Measurements from ENCODE around the gene PXT1.
A peak's percentile ranks its signal among the peaks of the same experiment; 100 is the strongest.

The PXT1 gene

DNA sequence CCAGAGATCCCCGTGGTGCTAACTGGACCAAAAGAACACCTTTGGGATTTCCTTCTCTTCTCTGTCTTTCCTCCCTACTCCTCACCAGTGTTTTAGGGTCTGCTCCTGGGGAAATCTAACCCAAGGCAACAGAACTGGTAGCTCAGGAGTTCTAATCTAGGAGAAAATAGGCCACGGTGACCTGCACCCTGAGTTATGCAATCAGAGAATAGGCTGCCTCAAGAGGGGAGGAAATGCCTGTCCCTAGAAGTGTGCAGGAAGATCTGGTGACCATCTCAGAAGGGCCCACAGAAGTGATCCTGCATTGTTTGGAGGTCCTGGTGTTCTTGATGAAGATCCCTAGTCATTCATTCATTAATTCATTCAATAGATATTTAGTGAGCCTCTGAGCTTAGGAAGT, 58.6 kb downstream of the PXT1 start:
- in situ Hi-C loops (cut with MboI; ENCODE audit: low sequenced_read_pairs, unreplicated experiment): no loop called here
- peak; percentile 16 for DNase-seq (ENCODE audit: low spot score)
- TF ChIP-seq, protein P1, sequence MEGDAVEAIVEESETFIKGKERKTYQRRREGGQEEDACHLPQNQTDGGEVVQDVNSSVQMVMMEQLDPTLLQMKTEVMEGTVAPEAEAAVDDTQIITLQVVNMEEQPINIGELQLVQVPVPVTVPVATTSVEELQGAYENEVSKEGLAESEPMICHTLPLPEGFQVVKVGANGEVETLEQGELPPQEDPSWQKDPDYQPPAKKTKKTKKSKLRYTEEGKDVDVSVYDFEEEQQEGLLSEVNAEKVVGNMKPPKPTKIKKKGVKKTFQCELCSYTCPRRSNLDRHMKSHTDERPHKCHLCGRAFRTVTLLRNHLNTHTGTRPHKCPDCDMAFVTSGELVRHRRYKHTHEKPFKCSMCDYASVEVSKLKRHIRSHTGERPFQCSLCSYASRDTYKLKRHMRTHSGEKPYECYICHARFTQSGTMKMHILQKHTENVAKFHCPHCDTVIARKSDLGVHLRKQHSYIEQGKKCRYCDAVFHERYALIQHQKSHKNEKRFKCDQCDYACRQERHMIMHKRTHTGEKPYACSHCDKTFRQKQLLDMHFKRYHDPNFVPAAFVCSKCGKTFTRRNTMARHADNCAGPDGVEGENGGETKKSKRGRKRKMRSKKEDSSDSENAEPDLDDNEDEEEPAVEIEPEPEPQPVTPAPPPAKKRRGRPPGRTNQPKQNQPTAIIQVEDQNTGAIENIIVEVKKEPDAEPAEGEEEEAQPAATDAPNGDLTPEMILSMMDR (IDR thresholded peaks at IDR 0.05; ENCODE audit: borderline replicate concordance, control extremely low read depth, extremely low read depth, insufficient read depth, missing control alignments): no peak

DNA sequence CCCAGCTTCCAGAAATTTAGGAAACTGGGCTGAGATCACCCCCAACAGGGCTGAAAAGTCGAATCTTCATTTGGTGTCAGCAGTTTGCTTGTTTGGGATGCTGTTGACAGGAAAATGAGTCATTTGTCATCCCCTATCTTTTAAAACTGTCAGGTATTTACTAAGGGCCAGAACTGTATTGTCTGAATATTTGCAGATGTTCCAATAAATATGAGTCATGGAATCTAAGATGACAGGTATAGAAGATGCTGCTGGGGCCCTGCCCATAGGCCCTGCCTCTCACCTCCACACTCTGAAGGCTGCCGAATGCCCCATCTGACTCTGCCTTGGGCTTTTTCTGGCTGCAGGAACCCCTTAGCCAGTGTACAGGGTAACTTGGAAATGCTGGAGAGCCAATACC, 59.0 kb downstream of the PXT1 start:
- no peak for DNase-seq (ENCODE audit: low spot score)
- TF ChIP-seq, protein P1 (IDR thresholded peaks at IDR 0.05; ENCODE audit: borderline replicate concordance, control extremely low read depth, extremely low read depth, insufficient read depth, missing control alignments): no peak
- in situ Hi-C loops (cut with MboI; ENCODE audit: low sequenced_read_pairs, unreplicated experiment): no loop called here

DNA sequence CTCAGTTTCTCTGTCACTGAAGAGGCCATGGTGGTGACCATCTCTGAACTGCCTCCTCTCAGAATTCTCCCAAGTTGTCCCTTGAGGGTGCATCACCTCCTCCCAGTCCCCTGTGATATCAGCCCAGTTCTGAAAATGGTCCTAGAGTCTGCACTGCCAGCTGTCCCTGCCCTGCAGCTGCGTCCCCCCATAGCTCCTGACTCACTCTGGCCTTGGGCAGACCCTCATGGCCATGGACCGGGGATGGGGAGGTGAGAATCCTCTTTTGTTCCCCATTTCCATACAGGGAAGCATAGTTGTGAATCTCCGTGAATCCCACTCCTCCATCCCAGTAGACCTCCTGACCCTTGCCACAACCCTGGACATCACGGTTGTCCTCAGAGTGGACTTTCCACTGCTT, 59.7 kb downstream of the PXT1 start:
- in situ Hi-C loops (cut with MboI; ENCODE audit: low sequenced_read_pairs, unreplicated experiment): no loop called here
- TF ChIP-seq, protein P1 (IDR thresholded peaks at IDR 0.05; ENCODE audit: borderline replicate concordance, control extremely low read depth, extremely low read depth, insufficient read depth, missing control alignments): no peak
- DNase-seq (ENCODE audit: low spot score): no peak

DNA sequence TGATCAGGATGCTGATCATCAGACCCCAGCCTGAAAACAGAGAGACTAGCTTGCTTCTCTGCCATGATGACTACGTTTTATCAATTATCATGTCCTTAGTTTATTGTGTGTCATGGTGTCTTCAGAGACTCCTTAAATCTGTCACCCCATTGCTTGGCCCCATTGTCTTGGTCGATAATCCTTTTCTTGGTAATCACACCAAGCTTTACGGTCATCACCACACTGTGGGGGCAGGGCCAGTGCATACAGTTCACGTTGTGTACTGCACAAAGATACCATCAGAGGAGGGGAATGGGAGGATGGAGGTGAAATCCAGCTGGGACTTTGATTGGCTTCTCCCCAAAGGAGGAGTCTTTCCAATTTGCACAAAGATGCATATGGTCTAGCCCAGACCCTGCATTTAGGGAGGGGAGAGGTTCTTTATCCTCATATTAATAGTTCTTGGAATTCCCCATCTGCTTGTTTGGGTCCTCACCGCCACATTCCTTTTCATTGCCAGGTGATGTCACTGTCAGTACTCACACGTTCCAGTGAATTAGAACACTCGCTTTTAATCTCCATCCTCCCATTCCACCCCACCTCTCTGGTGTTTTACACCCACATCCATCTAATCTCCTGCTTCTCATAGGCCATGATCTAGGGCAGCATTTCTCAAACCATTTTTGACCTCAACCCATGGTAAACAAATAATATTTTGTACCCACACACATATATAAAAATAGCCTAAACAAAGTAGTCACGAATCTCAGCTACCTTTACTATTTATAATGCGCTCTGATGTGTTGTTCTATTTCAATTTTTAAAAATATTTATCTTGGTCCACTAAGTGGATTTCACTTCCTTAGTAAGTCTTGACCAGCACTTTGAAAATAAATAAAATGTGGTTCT, 60.9 kb downstream of the PXT1 start:
- DNase-seq (ENCODE audit: low spot score): peak; percentile 43
- in situ Hi-C loops (cut with MboI; ENCODE audit: low sequenced_read_pairs, unreplicated experiment): no loop called here
- TF ChIP-seq, protein P1 (IDR thresholded peaks at IDR 0.05; ENCODE audit: borderline replicate concordance, control extremely low read depth, extremely low read depth, insufficient read depth, missing control alignments): no peak

DNA sequence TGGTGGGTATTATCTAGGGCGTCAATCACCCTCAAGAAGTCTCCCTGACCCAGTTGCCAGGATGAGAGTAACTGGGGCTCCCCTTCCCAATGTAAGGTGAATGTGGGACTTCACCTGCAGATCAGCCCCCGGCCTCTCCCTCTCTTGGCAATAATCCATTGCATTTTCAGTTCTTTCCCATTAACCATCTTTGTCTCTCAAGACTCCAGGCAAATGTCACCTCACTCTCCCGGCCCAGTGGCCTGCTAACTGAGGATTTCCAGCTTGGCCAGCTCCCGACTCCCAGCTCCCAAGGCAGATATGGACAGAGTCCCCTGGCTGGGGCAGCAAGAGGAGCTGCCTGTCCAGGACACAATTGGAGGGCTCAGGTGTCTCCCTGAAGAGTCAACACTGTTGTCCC, 62.5 kb downstream of the PXT1 start:
- TF ChIP-seq, protein P1 (IDR thresholded peaks at IDR 0.05; ENCODE audit: borderline replicate concordance, control extremely low read depth, extremely low read depth, insufficient read depth, missing control alignments): no peak
- DNase-seq (ENCODE audit: low spot score): no peak
- in situ Hi-C loops (cut with MboI; ENCODE audit: low sequenced_read_pairs, unreplicated experiment): no loop called here

DNA sequence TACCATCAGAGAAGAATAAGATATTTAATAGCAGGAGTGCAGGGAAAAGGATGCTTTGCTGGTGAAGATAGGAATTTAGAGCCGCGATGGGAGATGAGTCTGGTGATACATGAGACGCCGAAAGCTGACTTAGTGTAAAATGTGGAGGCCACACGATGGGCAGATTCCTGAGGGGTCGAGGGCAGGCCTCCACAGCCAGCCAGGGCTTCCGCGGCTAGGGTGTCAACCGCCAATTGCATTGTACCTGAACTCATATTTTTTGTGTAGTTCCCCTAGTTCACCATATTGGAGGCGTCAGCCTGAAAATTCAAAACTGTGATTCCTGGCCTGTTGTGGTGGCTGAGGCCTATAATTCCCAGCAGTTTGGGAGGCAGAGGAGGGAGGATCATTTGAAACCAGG, 63.7 kb downstream of the PXT1 start:
- DNase-seq (ENCODE audit: low spot score): no peak
- in situ Hi-C loops (cut with MboI; ENCODE audit: low sequenced_read_pairs, unreplicated experiment): no loop called here

More for the DNA sequence above, 63.7 kb downstream of the PXT1 start:
- TF ChIP-seq, protein P1 (IDR thresholded peaks at IDR 0.05; ENCODE audit: borderline replicate concordance, control extremely low read depth, extremely low read depth, insufficient read depth, missing control alignments): no peak

Measured in GM13976 (cell line).